ENCODE results near the gene HSFX4.

- TF ChIP-seq CTCF (IDR thresholded peaks at IDR 0.05) (peak in 3 of 4 experiments; percentile 51 to 63 (median 57)), POLR2A (IDR thresholded peaks at IDR 0.05) (no peak), POLR2AphosphoS5 (IDR thresholded peaks at IDR 0.05) (peak; percentile 43)
Observed at GRCh38 chrX:149962859-149963757, 33.7 kb downstream of the HSFX4 start.
